ENCODE measurements around the gene FCHO2. TPM values are rescaled to one million over a fixed set of nuclear protein-coding genes. Genes with fewer than 3 reads are reported as not detected.

The FCHO2 gene
- total RNA-seq, 6 experiments from 2014 or later = 16.6 to 24.8 (median 19.2) TPM

- Mint-ChIP-seq H3K9me3 (no peaks in the 10 kb centered on the region), H3K27ac (peak overlapping the region; percentile 13; the same call in 1 of the 2 replicates), H3K36me3 (ENCODE audit: low read depth) (peaks cover 15% of the 10 kb centered on the region; the same call in 1 of the 2 replicates), H3K27me3 (ENCODE audit: insufficient read depth) (no peaks in the 10 kb centered on the region; the same call in 1 of the 2 replicates), H3K4me3 (no peak overlapping the region), H3K4me1 (ENCODE audit: low read depth) (peaks cover 19% of the 10 kb centered on the region)
- no peak for TF ChIP-seq CTCF (IDR thresholded peaks at IDR 0.05)
- DNase-seq = no peak
Observed at GRCh38 chr5:73067213-73067612, 111.4 kb downstream of the FCHO2 start.

- Mint-ChIP-seq H3K27me3 (ENCODE audit: insufficient read depth) (no peaks in the 10 kb centered on the region), H3K4me1 (ENCODE audit: low read depth) (no peaks in the 10 kb centered on the region), H3K9me3 (no peaks in the 10 kb centered on the region), H3K27ac (no peak overlapping the region), H3K4me3 (no peak overlapping the region), H3K36me3 (ENCODE audit: low read depth) (no peaks in the 10 kb centered on the region)
- no peak for TF ChIP-seq CTCF (IDR thresholded peaks at IDR 0.05)
- no peak for DNase-seq
Observed at GRCh38 chr5:73081093-73081492, 125.3 kb downstream of the FCHO2 start.

GRCh38 chr5:73088026-73088425 lies 132.2 kb downstream of the FCHO2 start:
- no peak for DNase-seq
- H3K4me1 Mint-ChIP-seq (ENCODE audit: low read depth) = peaks cover 9% of the 10 kb centered on the region
- no peaks in the 10 kb centered on the region; the same call in 1 of the 2 replicates for H3K27me3 Mint-ChIP-seq (ENCODE audit: insufficient read depth)
- no peak for TF ChIP-seq CTCF (IDR thresholded peaks at IDR 0.05)
- H3K27ac Mint-ChIP-seq = no peak overlapping the region
- peaks cover 10% of the 10 kb centered on the region; the same call in 1 of the 2 replicates for H3K36me3 Mint-ChIP-seq (ENCODE audit: low read depth)
- no peak overlapping the region for H3K4me3 Mint-ChIP-seq
- H3K9me3 Mint-ChIP-seq = no peaks in the 10 kb centered on the region

- Mint-ChIP-seq H3K4me1 (ENCODE audit: low read depth) (peaks cover 19% of the 10 kb centered on the region), H3K4me3 (peak overlapping the region; percentile 50)
Observed at GRCh38 chr5:73093943-73094342, 138.1 kb downstream of the FCHO2 start.

GRCh38 chr5:73094415-73094814 lies 138.6 kb downstream of the FCHO2 start:
- Mint-ChIP-seq H3K27ac (no peak overlapping the region), H3K4me3 (no peak overlapping the region), H3K4me1 (ENCODE audit: low read depth) (peaks cover 19% of the 10 kb centered on the region), H3K9me3 (peaks cover 13% of the 10 kb centered on the region), H3K27me3 (ENCODE audit: insufficient read depth) (peaks cover 1% of the 10 kb centered on the region; the same call in 1 of the 2 replicates), H3K36me3 (ENCODE audit: low read depth) (peaks cover 10% of the 10 kb centered on the region)
- DNase-seq = no peak
- TF ChIP-seq CTCF (IDR thresholded peaks at IDR 0.05) = no peak

More at GRCh38 chr5:73093943-73094342, 138.1 kb downstream of the FCHO2 start:
- Mint-ChIP-seq H3K36me3 (ENCODE audit: low read depth) (peaks cover 10% of the 10 kb centered on the region), H3K9me3 (peaks cover 13% of the 10 kb centered on the region), H3K27me3 (ENCODE audit: insufficient read depth) (peaks cover 1% of the 10 kb centered on the region; the same call in 1 of the 2 replicates), H3K27ac (peak overlapping the region; percentile 77)
- peak; percentile 82 for DNase-seq
- TF ChIP-seq CTCF (IDR thresholded peaks at IDR 0.05) = no peak
